ENCODE results near the gene FAM20B. TPM values are rescaled to one million over a fixed set of nuclear protein-coding genes. Genes with fewer than 3 reads are reported as not detected.

FAM20B gene
- total and polyA plus RNA-seq, 8 donors: 5.4 to 24.6 (median 16.0) TPM

DNA sequence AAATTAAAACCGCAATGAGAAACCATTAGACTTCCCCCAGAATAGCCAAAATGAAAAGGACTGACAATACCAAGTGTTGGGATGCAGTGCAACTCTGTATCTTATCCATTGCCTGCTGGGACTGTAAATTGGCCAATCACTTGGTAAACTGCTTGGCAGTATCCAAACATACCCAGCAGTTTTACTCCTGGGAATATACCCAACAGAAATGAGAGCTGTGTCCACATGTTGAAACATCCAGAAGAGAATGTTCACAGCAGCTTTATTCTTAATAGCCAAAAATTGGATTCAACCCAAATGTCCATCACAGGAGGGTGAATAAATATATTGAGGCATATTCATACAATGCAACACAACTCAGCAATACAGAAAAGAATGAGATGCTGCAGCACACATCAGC lies 13.7 kb upstream of the FAM20B start:
- no peak overlapping the region for H3K27ac ChIP-seq
- H3K9me3 ChIP-seq: no peaks in the 10 kb centered on the region
- H3K4me3 ChIP-seq: no peak overlapping the region
- H3K36me3 ChIP-seq: no peaks in the 10 kb centered on the region
- intact Hi-C loops (cut with DNase I): no loop called here
- DNase-seq: no peak
- no peak for TF ChIP-seq CTCF (IDR thresholded peaks at IDR 0.05)
- no peaks in the 10 kb centered on the region for H3K27me3 ChIP-seq
- no peaks in the 10 kb centered on the region for H3K4me1 ChIP-seq
- FAIRE-seq: no peak
- 94 to 96% methylated on average over 1 of the region's 1 CpG for WGBS, 2 donors
- no peak for ATAC-seq

DNA sequence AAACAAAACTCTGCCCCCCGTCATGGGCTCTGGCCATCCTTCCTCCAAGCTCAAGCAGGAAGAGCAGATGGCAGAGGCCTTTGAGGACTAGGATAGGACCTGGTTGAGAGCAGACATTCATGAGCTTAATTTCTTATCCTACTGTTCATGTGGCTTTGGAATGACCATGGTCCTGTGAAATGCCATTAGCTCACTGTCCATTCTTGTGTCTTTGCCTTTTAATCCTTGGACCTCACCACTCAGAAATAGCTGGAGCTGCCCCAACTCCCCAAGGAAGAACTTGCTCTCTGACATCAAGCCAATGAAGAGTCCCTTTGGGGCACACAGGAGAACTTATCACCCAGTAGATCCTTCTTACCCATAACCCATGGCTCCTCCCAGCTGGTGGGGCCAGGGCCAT lies 11.6 kb upstream of the FAM20B start:
- intact Hi-C loops (cut with DNase I): no loop called here
- no peak for TF ChIP-seq CTCF (IDR thresholded peaks at IDR 0.05)
- Histone ChIP-seq H3K27me3 (no peaks in the 10 kb centered on the region), H3K4me3 (no peak overlapping the region), H3K9me3 (no peaks in the 10 kb centered on the region), H3K27ac (no peak overlapping the region), H3K36me3 (no peaks in the 10 kb centered on the region), H3K4me1 (no peaks in the 10 kb centered on the region)
- WGBS, 2 donors: 96 to 100% methylated on average over 1 of the region's 1 CpG
- FAIRE-seq (no peak), ATAC-seq (no peak), DNase-seq (no peak)

GRCh38 chr1:179015396-179015795 lies 10.3 kb upstream of the FAM20B start:
- DNase-seq (no peak), FAIRE-seq (no peak), ATAC-seq (no peak)
- Histone ChIP-seq H3K27me3 (no peaks in the 10 kb centered on the region), H3K27ac (no peak overlapping the region), H3K4me3 (no peak overlapping the region), H3K36me3 (no peaks in the 10 kb centered on the region), H3K4me1 (no peaks in the 10 kb centered on the region), H3K9me3 (no peaks in the 10 kb centered on the region)
- intact Hi-C loops (cut with DNase I): no loop called here
- WGBS, 2 donors: 72 to 87% methylated on average over 2 of the region's 2 CpGs
- no peak for TF ChIP-seq CTCF (IDR thresholded peaks at IDR 0.05)

GRCh38 chr1:179016706-179017382 lies 8.8 kb upstream of the FAM20B start:
- DNase-seq: peak; percentile 51 to 79 (median 72)
- no peak for FAIRE-seq
- no peak for TF ChIP-seq CTCF (IDR thresholded peaks at IDR 0.05)
- intact Hi-C loops (cut with DNase I): no loop called here
- peak; percentile 68 to 95 (median 91) for ATAC-seq
- Histone ChIP-seq H3K27ac (peak overlapping the region in 1 of 4 donors; percentile 57), H3K9me3 (no peaks in the 10 kb centered on the region), H3K27me3 (no peaks in the 10 kb centered on the region), H3K4me3 (no peak overlapping the region), H3K36me3 (no peaks in the 10 kb centered on the region), H3K4me1 (no peaks in the 10 kb centered on the region)
- WGBS, 2 donors: 35 to 37% methylated on average over 5 of the region's 5 CpGs

Measured in pancreas (tissue), 10 donors.